Calu3 (cell line): ENCODE results near the gene SLC9A2. TPM values are rescaled to one million over a fixed set of nuclear protein-coding genes. Genes with fewer than 3 reads are reported as not detected.

Experiments
- BruUV-seq: library from RNA; stranded (reverse); fragments of 400-500 nt; replicated peaks from 2 replicates; lab custom pipeline; 2021; lab: Mats Ljungman, UMichigan
- CTCF ChIA-PET: fragments of 300-600 bp; sonication (Branson Sonifier 250); formaldehyde crosslinking; loops from one replicate; lab custom pipeline; 2022; ENCODE audit warnings: antibody characterized with exemption; lab: Charles Lee
- DNase-seq: peaks from one replicate; pipeline ENCODE4 v3.0.0; 2022
- H3K27ac Mint-ChIP-seq: one replicate; pipeline ENCODE4 v1.8.0; 2022; ENCODE audit warnings: mixed read lengths; ENCODE audit not compliant: unreplicated experiment
- H3K27me3 Mint-ChIP-seq: one replicate; pipeline ENCODE4 v1.8.0; 2022; ENCODE audit warnings: mixed read lengths; ENCODE audit not compliant: unreplicated experiment
- H3K36me3 Mint-ChIP-seq: one replicate; pipeline ENCODE4 v1.8.0; 2022; ENCODE audit warnings: mild to moderate bottlenecking, moderate library complexity, mixed read lengths; ENCODE audit not compliant: insufficient read depth, unreplicated experiment
- H3K4me1 Mint-ChIP-seq: one replicate; pipeline ENCODE4 v1.8.0; 2022; ENCODE audit warnings: mild to moderate bottlenecking, low read depth, mixed read lengths; ENCODE audit not compliant: unreplicated experiment
- H3K4me3 Mint-ChIP-seq: one replicate; pipeline ENCODE4 v1.8.0; 2022; ENCODE audit warnings: mild to moderate bottlenecking, low read depth, moderate library complexity, mixed read lengths; ENCODE audit not compliant: unreplicated experiment
- H3K9me3 Mint-ChIP-seq: one replicate; pipeline ENCODE4 v1.8.0; 2022; ENCODE audit warnings: low read depth, mixed read lengths; ENCODE audit not compliant: unreplicated experiment
- intact Hi-C: fragments of 100-400 bp; cut with micrococcal nuclease; formaldehyde crosslinking; loops from one replicate; pipeline ENCODE4 v1.10.0; 2022; ENCODE audit not compliant: unreplicated experiment
- total RNA-seq: library from RNA; stranded (reverse); gene quantifications from 2 replicates; pipeline ENCODE4 v1.2.3, GENCODE V29; 2022
- TF ChIP-seq, protein P1 (sequence below): fragments of 200-600 bp; IDR thresholded peaks from one replicate; pipeline ENCODE4 v1.8.0; 2022; ENCODE audit warnings: antibody characterized with exemption; ENCODE audit not compliant: unreplicated experiment

SLC9A2 gene
- total RNA-seq, 1 experiment from 2014 or later = 5.7 TPM

DNA sequence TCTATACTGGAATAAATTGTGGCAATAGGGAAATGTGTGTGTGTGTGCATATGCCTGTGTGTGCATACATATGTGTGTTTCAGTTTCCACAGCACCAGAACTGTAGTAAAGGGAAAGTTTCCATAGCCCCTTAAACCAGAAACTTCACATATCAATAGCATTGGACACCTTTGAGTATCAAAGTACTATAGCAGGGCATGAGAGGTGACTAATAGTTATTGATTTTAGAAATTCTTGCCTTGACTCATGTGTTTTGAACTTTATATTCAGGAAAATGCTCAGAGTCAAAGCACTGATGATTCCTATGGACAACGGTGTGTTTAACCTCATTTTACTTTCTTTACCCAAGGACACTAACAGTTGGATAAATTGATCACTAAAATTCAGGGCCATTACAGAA is 50.0 kb downstream of the SLC9A2 start:
- no peaks in the 10 kb centered on the region for H3K27me3 Mint-ChIP-seq
- no TSS peak for BruUV-seq
- H3K4me1 Mint-ChIP-seq = peaks cover 15% of the 10 kb centered on the region
- DNase-seq = no peak
- CTCF ChIA-PET = no interaction called here
- TF ChIP-seq, protein P1, sequence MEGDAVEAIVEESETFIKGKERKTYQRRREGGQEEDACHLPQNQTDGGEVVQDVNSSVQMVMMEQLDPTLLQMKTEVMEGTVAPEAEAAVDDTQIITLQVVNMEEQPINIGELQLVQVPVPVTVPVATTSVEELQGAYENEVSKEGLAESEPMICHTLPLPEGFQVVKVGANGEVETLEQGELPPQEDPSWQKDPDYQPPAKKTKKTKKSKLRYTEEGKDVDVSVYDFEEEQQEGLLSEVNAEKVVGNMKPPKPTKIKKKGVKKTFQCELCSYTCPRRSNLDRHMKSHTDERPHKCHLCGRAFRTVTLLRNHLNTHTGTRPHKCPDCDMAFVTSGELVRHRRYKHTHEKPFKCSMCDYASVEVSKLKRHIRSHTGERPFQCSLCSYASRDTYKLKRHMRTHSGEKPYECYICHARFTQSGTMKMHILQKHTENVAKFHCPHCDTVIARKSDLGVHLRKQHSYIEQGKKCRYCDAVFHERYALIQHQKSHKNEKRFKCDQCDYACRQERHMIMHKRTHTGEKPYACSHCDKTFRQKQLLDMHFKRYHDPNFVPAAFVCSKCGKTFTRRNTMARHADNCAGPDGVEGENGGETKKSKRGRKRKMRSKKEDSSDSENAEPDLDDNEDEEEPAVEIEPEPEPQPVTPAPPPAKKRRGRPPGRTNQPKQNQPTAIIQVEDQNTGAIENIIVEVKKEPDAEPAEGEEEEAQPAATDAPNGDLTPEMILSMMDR = no peak
- intact Hi-C loops = no loop called here
- H3K27ac Mint-ChIP-seq = no peak overlapping the region
- peaks cover 2% of the 10 kb centered on the region for H3K36me3 Mint-ChIP-seq
- H3K9me3 Mint-ChIP-seq = no peaks in the 10 kb centered on the region
- H3K4me3 Mint-ChIP-seq = no peak overlapping the region

DNA sequence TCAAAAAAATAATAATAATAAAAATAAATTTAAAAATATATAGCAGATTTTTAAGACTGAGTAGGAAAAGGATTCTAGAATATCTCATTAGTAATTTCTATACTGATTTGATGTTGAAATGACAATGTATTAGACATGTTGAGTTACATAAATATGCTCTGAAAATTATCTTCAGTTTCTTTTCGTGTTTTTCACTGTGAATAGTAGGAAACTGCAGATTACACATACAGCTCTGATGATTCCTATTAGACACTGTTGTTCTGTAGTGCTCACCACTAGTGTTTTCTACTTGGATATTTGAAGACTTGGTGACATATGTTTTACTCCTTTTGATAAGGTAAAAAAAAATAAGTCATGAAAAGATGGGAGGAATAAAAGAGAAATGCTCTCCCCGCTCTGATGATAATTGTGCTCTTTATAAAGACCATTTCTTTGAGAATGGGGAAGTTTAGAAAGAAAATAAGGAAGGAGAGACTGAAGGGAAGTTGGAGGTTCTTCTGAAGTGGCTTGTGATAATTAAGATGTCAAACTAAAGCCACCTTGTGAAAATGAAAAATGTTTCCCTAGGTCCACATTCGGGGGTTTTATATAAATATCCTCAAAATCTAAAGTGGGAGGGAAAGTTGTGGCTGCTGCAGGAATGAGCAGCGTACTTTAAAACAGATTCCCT is 52.9 kb downstream of the SLC9A2 start:
- CTCF ChIA-PET = no interaction called here
- H3K9me3 Mint-ChIP-seq = no peaks in the 10 kb centered on the region
- no peaks in the 10 kb centered on the region for H3K36me3 Mint-ChIP-seq
- TF ChIP-seq, protein P1 = no peak
- DNase-seq = no peak
- H3K4me1 Mint-ChIP-seq = peaks cover 15% of the 10 kb centered on the region
- intact Hi-C loops = no loop called here
- no peak overlapping the region for H3K4me3 Mint-ChIP-seq
- no TSS peak for BruUV-seq
- no peaks in the 10 kb centered on the region for H3K27me3 Mint-ChIP-seq
- H3K27ac Mint-ChIP-seq = no peak overlapping the region

DNA sequence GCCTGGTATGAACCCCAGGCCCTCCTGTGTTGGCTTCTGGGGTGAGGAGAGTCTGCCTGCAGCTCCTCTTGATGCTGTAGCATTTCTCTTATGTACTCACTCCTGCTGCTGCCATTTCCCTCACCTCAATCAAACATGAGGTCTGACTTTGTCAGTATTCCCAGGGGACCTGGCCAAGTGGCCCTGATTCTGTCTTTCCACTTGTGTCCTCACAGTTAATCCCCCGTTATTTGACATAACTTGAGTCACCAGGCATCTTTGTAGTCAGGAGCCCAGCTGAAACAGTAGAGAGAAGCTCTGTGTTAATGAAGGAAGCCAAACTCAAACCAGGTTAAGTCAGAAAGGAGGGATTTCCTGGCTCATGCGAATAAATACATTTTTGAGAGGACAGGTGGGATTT is 55.0 kb downstream of the SLC9A2 start:
- Mint-ChIP-seq H3K4me1 (peaks cover 14% of the 10 kb centered on the region), H3K36me3 (no peaks in the 10 kb centered on the region), H3K4me3 (no peak overlapping the region), H3K27me3 (no peaks in the 10 kb centered on the region), H3K9me3 (no peaks in the 10 kb centered on the region), H3K27ac (no peak overlapping the region)
- TF ChIP-seq, protein P1 = no peak
- no TSS peak for BruUV-seq
- intact Hi-C loops = no loop called here
- no peak for DNase-seq
- CTCF ChIA-PET = no interaction called here

DNA sequence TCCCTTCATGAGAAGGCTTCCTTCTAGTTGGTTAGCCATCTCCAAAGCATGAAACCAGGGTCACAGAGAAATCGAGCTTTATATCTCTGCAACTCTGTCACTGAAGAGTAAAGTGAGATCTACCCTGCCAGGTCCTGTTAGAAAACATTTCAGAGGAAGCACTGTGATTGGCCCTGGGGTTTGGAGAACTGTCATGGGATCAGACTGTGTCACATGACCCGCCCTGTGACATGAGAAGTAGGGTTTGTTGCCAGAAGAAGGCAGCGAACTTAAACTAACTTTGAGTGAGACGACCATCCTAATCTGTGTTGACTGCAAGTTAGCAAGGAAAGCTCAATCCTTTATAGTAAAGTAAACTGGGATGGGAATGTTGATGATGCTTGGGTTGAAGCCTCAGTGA is 55.5 kb downstream of the SLC9A2 start:
- no peaks in the 10 kb centered on the region for H3K9me3 Mint-ChIP-seq
- CTCF ChIA-PET = no interaction called here
- H3K27me3 Mint-ChIP-seq = no peaks in the 10 kb centered on the region
- H3K4me3 Mint-ChIP-seq = no peak overlapping the region
- peaks cover 10% of the 10 kb centered on the region for H3K4me1 Mint-ChIP-seq
- H3K36me3 Mint-ChIP-seq = no peaks in the 10 kb centered on the region
- DNase-seq = no peak
- intact Hi-C loops = no loop called here
- TF ChIP-seq, protein P1 = no peak
- no TSS peak for BruUV-seq
- H3K27ac Mint-ChIP-seq = no peak overlapping the region
